Fibroblast of lung (primary cell): ENCODE measurements around the gene RNF126. TPM values are rescaled to one million over a fixed set of nuclear protein-coding genes. Genes with fewer than 3 reads are reported as not detected.

Experiments
- DNase-seq, 2 donors: peaks; one replicate each; pipeline versions ENCODE4 v3.0.0 to v3.0.0-alpha.2; 2010; ENCODE audit warnings: low read depth in 2 of 2
- H2AFZ ChIP-seq: 2 replicates; pipeline ENCODE4 v1.5.1; 2012; ENCODE audit warnings: low read length, control low read depth, inconsistent platforms
- H3K27ac ChIP-seq: 2 replicates; pipeline ENCODE4 v1.5.1; 2011; ENCODE audit warnings: low read length, control low read depth; ENCODE audit not compliant: insufficient read depth
- H3K27me3 ChIP-seq: 2 replicates; pipeline ENCODE4 v1.5.1; 2011; ENCODE audit warnings: mild to moderate bottlenecking, low read length; ENCODE audit not compliant: control insufficient read depth, insufficient read depth
- H3K36me3 ChIP-seq: 2 replicates; pipeline ENCODE4 v1.5.1; 2011; ENCODE audit warnings: low read length; ENCODE audit not compliant: control insufficient read depth, insufficient read depth
- H3K4me1 ChIP-seq: 2 replicates; pipeline ENCODE4 v1.5.1; 2011; ENCODE audit warnings: low read length; ENCODE audit not compliant: control insufficient read depth, insufficient read depth; ENCODE audit errors: extremely low read depth
- H3K4me2 ChIP-seq: 2 replicates; pipeline ENCODE4 v1.5.1; 2011; ENCODE audit warnings: low read length, control low read depth; ENCODE audit not compliant: insufficient read depth; ENCODE audit errors: extremely low read depth
- H3K4me3 ChIP-seq, 4 experiments: fragments of 200-600 bp in 1 of 4; sonication (generic) in 1 of 4; replicated peaks in 1 of 4; 2 replicates each; pipeline ENCODE4 v1.5.1; 2011 to 2016; ENCODE audit warnings: low read length in 4 of 4, low read depth in 3 of 4, mild to moderate bottlenecking in 3 of 4, control low read depth in 2 of 4, inconsistent platforms in 1 of 4, mixed read lengths in 1 of 4; ENCODE audit not compliant: insufficient read depth in 1 of 4; ENCODE audit errors: control extremely low read depth in 1 of 4
- H3K79me2 ChIP-seq: 2 replicates; pipeline ENCODE4 v1.5.1; 2012; ENCODE audit warnings: mild to moderate bottlenecking, low read length, inconsistent platforms; ENCODE audit not compliant: control insufficient read depth, insufficient read depth
- H3K9ac ChIP-seq: 2 replicates; pipeline ENCODE4 v1.5.1; 2011; ENCODE audit warnings: mild to moderate bottlenecking, low read length, control low read depth; ENCODE audit not compliant: insufficient read depth
- H3K9me3 ChIP-seq: 2 replicates; pipeline ENCODE4 v1.5.1; 2012; ENCODE audit warnings: low read depth, low read length; ENCODE audit not compliant: control insufficient read depth, insufficient read depth
- H4K20me1 ChIP-seq: 2 replicates; pipeline ENCODE4 v1.5.1; 2011; ENCODE audit warnings: low read length; ENCODE audit not compliant: control insufficient read depth, insufficient read depth; ENCODE audit errors: extremely low read depth
- CTCF ChIP-seq, 2 donors: IDR thresholded peaks in 1 of 2; conservative IDR thresholded peaks in 1 of 2; 1 replicate in 1 of 2; 2 replicates in 1 of 2; pipeline ENCODE4 v1.5.1; 2011 to 2012; ENCODE audit warnings: low read length in 2 of 2, control low read depth in 1 of 2, inconsistent platforms in 1 of 2, low read depth in 1 of 2, mild to moderate bottlenecking in 1 of 2
- EZH2 ChIP-seq: IDR thresholded peaks from 2 replicates; pipeline ENCODE4 v1.5.1; 2012; ENCODE audit warnings: low read length, control low read depth, mild to moderate bottlenecking; ENCODE audit errors: missing control alignments
- polyA plus RNA-seq, 2 donors: library from polyadenylated mRNA; depleted of rRNA in 1 of 2; stranded (reverse) in 1 of 2; unstranded in 1 of 2; fragments of >200 nt; gene quantifications; 2 replicates each; pipeline ENCODE4 v1.2.1, GENCODE V29; 2011 to 2012; ENCODE audit warnings: missing spikeins in 1 of 2
- total RNA-seq: library from RNA; depleted of rRNA; stranded (reverse); fragments of >200 nt; gene quantifications from 2 replicates; pipeline ENCODE4 v1.2.1, GENCODE V29; 2014

The RNF126 gene
- total and polyA plus RNA-seq, 2 donors (not counting 1 experiment from before 2014, with no cell fraction given), result 7.8 to 18.0 TPM

GRCh38 chr19:624433-625109 is 38.4 kb downstream of the RNF126 start:
- Histone ChIP-seq H3K9ac (no peak overlapping the region), H3K9me3 (no peaks in the 10 kb centered on the region), H3K4me1 (no peaks in the 10 kb centered on the region), H3K4me2 (no peak overlapping the region), H3K36me3 (peaks cover 9% of the 10 kb centered on the region), H2AFZ (no peak overlapping the region), H4K20me1 (no peaks in the 10 kb centered on the region), H3K79me2 (no peaks in the 10 kb centered on the region), H3K4me3 (no peak overlapping the region), H3K27me3 (no peaks in the 10 kb centered on the region), H3K27ac (no peak overlapping the region)
- TF ChIP-seq EZH2, result no peak
- TF ChIP-seq CTCF (conservative IDR thresholded peaks at IDR 0.05 in 1 of 2, IDR thresholded peaks at IDR 0.05 in 1 of 2; ENCODE audit: low read depth in 1 of 2, low read length in 2 of 2), result no peak
- no peak for DNase-seq

DNA sequence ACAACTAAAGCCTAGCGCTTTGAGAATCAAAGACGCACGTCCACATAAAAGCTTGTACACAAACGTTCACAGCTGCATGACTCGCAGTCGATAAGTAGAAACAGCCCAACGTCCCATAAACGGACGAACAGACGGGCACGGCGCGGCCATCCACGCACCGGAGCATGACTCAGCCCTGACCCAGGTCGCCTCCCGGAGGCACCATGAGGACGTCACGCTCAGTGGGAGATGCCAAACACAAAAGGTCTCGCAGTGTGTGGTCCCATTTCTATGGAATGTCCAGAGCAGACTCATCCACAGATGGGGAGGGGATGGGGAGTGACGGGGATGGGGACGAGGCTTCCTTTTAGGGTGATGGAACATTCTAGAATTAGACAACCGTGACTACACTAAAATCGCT is 39.0 kb downstream of the RNF126 start:
- peak; percentile 78 to 94 for DNase-seq
- H3K79me2 ChIP-seq, result no peaks in the 10 kb centered on the region
- H2AFZ ChIP-seq, result no peak overlapping the region
- H3K9ac ChIP-seq, result no peak overlapping the region
- peaks cover 9% of the 10 kb centered on the region for H3K36me3 ChIP-seq
- H3K27me3 ChIP-seq, result no peaks in the 10 kb centered on the region
- H4K20me1 ChIP-seq, result no peaks in the 10 kb centered on the region
- H3K27ac ChIP-seq, result no peak overlapping the region
- no peak overlapping the region for H3K4me3 ChIP-seq
- no peaks in the 10 kb centered on the region for H3K9me3 ChIP-seq
- H3K4me1 ChIP-seq, result no peaks in the 10 kb centered on the region
- no peak overlapping the region for H3K4me2 ChIP-seq
- TF ChIP-seq CTCF (conservative IDR thresholded peaks at IDR 0.05 in 1 of 2, IDR thresholded peaks at IDR 0.05 in 1 of 2; ENCODE audit: low read depth in 1 of 2, low read length in 2 of 2) (no peak), EZH2 (no peak)

DNA sequence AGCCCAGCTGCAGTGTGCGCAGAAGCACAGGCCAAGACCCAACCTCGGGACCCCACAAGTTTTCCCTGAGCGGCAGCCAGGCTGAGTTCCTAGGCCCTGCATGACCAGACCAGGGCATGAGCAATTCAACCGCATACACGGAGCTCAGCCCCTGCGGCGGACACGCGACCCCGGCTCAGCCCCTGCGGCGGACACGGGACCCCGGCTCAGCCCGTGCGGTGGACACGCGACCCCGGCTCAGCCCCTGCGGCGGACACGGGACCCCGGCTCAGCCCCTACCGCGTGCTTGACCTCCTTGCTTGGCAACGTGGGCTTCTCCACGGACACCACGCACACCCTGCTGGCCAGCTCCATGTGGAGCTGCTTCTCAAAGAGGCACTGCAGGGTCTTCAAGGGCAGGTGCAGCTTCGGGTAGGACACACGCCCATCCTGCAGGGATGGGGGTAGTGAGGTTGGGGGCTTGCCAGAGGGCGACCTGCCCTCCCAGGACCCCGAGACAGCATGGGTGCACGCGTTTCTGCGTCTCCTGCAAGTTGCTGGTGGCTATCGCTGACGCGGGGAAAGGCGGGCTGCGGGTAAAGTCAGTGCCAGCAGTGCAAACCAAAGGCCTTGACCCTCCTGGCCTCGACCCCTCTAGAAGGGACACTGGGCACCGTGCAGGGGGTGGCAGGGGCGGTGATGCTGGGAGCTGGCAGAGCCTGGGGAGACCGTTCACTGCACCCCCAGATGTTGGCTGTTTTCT is 39.7 kb downstream of the RNF126 start:
- TF ChIP-seq CTCF (conservative IDR thresholded peaks at IDR 0.05 in 1 of 2, IDR thresholded peaks at IDR 0.05 in 1 of 2; ENCODE audit: low read depth in 1 of 2, low read length in 2 of 2), result no peak
- TF ChIP-seq EZH2, result no peak
- H3K27ac ChIP-seq, result no peak overlapping the region
- no peaks in the 10 kb centered on the region for H4K20me1 ChIP-seq
- no peak overlapping the region for H3K4me3 ChIP-seq
- no peaks in the 10 kb centered on the region for H3K4me1 ChIP-seq
- H3K9me3 ChIP-seq, result no peaks in the 10 kb centered on the region
- no peak for DNase-seq
- H3K36me3 ChIP-seq, result peaks cover 11% of the 10 kb centered on the region
- H3K27me3 ChIP-seq, result no peaks in the 10 kb centered on the region
- H3K79me2 ChIP-seq, result no peaks in the 10 kb centered on the region
- H2AFZ ChIP-seq, result no peak overlapping the region
- no peak overlapping the region for H3K9ac ChIP-seq
- H3K4me2 ChIP-seq, result no peak overlapping the region
